Measurements from ENCODE around the gene EPHA10.

EPHA10 gene

GRCh38 chr1:37755290-37755689 is 9.6 kb downstream of the EPHA10 start:
- no peak for ATAC-seq
- TF ChIP-seq, protein P1, sequence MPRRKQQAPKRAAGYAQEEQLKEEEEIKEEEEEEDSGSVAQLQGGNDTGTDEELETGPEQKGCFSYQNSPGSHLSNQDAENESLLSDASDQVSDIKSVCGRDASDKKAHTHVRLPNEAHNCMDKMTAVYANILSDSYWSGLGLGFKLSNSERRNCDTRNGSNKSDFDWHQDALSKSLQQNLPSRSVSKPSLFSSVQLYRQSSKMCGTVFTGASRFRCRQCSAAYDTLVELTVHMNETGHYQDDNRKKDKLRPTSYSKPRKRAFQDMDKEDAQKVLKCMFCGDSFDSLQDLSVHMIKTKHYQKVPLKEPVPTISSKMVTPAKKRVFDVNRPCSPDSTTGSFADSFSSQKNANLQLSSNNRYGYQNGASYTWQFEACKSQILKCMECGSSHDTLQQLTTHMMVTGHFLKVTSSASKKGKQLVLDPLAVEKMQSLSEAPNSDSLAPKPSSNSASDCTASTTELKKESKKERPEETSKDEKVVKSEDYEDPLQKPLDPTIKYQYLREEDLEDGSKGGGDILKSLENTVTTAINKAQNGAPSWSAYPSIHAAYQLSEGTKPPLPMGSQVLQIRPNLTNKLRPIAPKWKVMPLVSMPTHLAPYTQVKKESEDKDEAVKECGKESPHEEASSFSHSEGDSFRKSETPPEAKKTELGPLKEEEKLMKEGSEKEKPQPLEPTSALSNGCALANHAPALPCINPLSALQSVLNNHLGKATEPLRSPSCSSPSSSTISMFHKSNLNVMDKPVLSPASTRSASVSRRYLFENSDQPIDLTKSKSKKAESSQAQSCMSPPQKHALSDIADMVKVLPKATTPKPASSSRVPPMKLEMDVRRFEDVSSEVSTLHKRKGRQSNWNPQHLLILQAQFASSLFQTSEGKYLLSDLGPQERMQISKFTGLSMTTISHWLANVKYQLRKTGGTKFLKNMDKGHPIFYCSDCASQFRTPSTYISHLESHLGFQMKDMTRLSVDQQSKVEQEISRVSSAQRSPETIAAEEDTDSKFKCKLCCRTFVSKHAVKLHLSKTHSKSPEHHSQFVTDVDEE (CRISPR knock-in tag; IDR thresholded peaks at IDR 0.05), result no peak
- no peak for TF ChIP-seq GLIS3 (CRISPR knock-in tag; IDR thresholded peaks at IDR 0.05)
- TF ChIP-seq OSR1 (CRISPR knock-in tag; IDR thresholded peaks at IDR 0.05), result no peak

DNA sequence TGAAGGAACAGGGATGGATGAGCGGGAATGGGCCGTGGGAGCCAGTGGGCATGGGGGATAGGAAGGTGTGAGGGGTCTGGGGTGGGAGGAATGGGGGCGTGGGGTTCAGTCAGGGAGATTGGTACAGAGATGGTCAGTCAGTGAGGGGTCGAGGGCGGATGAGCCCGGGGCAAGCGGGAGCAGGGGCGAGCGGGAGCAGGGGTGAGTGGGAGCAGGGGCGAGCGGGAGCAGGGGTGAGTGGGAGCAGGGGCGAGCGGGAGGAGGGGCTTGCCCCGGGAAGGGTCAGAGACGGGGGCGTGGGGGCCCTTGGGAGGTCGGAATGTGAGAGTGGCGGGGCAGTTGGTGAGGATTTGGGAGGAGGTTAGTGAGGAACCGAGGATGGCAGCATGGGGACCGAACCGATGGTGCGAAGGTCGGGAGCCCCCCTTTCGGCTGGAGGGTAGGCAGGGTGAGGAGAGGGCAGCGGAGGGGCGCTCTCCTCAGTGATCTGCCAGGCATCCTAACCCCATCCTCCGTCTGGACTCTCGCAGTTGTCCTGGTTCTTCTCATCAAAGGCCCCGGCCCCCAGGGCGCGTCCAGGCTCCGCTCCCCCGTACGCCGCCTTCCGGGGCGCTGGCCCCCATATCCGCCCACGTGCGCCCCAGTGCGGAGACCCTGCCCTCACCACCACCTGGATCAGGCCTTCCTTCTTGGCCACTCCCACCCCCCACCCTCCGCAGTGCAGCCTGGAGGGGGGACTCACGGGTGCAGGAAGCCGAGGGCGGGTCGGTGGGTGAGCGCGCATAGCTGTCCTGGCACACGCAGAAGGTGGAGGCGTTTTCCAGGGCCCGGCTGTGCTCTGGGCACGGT is 11.2 kb downstream of the EPHA10 start:
- ATAC-seq, result no peak
- TF ChIP-seq, protein P1 (CRISPR knock-in tag; IDR thresholded peaks at IDR 0.05), result no peak
- TF ChIP-seq RARB (CRISPR knock-in tag; IDR thresholded peaks at IDR 0.05) (no peak), PATZ1 (CRISPR knock-in tag; IDR thresholded peaks at IDR 0.05; ENCODE audit: borderline replicate concordance) (no peak), PPARA (CRISPR knock-in tag; IDR thresholded peaks at IDR 0.05; ENCODE audit: borderline replicate concordance) (no peak), ZC3H10 (CRISPR knock-in tag; IDR thresholded peaks at IDR 0.05) (no peak), OSR1 (CRISPR knock-in tag; IDR thresholded peaks at IDR 0.05) (no peak), ISL1 (CRISPR knock-in tag; IDR thresholded peaks at IDR 0.05) (no peak), ZNF70 (CRISPR knock-in tag; IDR thresholded peaks at IDR 0.05) (no peak), ZFP3 (CRISPR knock-in tag; IDR thresholded peaks at IDR 0.05) (no peak), GLIS3 (CRISPR knock-in tag; IDR thresholded peaks at IDR 0.05) (no peak), ZFP30 (CRISPR knock-in tag; IDR thresholded peaks at IDR 0.05) (no peak), ZNF565 (CRISPR knock-in tag; conservative IDR thresholded peaks at IDR 0.05; ENCODE audit: low read depth) (no peak), ZNF8 (CRISPR knock-in tag; IDR thresholded peaks at IDR 0.05) (no peak)

DNA sequence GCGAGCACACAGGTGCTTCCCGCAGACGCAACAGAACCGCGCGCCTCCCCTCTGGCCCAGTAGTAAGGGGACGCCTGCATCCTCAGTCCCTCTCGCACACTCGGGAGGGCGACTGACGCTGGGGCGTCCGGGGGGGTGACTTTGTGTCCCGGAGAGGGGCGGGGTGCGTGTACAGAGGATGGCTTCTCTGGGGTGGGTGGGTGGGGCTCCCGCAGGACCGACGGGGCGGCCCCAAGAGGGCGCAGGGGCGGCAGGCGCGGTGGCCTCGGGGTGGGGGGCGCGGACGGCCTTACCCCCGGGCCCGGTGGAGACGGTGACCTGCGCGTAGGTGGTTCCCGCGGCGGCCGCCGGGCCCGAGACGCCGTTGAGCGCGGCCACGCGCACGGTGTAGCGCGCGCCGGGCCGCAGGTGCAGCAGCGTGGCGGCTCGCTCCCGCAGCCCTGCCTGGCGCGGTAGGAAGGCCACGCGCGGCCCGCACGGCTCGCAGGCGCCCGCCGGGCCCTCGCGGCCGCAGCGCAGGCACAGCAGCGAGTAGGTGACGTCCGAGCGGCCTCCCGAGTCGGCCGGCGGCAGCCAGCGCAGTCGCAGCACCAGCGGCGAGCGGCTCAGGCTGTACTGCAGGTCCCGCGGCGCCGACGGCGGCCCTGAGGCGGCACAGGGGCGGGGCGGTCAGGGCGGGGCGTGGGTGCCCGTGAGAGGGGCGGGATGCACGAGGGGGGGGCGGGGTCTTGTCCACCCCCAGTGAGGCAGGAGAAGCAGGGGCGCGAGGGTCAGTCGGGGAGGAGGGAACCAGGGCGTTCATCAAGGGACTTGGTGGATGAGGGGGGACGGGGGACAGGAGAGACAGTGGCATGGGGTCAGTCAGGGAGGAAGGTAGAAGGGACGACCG is 12.1 kb downstream of the EPHA10 start:
- ATAC-seq, result peak; percentile 83
- TF ChIP-seq TCF4 (CRISPR knock-in tag; IDR thresholded peaks at IDR 0.05; ENCODE audit: borderline replicate concordance) (no peak), ARNTL (CRISPR knock-in tag; IDR thresholded peaks at IDR 0.05; ENCODE audit: borderline replicate concordance, low read depth) (no peak), ZNF8 (CRISPR knock-in tag; IDR thresholded peaks at IDR 0.05) (no peak), PATZ1 (CRISPR knock-in tag; IDR thresholded peaks at IDR 0.05; ENCODE audit: borderline replicate concordance) (no peak), ESRRG (CRISPR knock-in tag; IDR thresholded peaks at IDR 0.05) (no peak)

DNA sequence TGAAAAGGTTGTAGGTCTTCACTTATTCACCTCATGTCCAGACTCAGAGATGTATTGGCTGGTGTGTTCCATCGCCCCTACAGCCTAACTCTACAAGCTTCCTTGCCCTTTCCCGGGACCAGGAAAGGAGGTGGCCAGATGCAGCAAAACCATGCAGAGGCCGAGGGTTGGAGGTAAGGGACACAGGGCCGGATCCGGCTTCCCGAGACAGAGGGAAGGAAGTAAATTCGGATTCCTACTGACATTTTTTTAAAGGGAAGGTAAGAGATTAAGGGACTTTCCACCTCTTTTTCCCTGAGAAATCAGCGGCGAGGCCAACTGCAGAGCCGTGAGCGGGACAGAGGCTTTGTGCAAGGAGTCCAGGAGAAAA is 12.7 kb downstream of the EPHA10 start:
- ATAC-seq, result no peak
- no peak for TF ChIP-seq PPARA (CRISPR knock-in tag; IDR thresholded peaks at IDR 0.05; ENCODE audit: borderline replicate concordance)
- TF ChIP-seq ZNF565 (CRISPR knock-in tag; conservative IDR thresholded peaks at IDR 0.05; ENCODE audit: low read depth), result no peak
- no peak for TF ChIP-seq ZC3H10 (CRISPR knock-in tag; IDR thresholded peaks at IDR 0.05)
- no peak for TF ChIP-seq ZNF8 (CRISPR knock-in tag; IDR thresholded peaks at IDR 0.05)
- TF ChIP-seq, protein P2, sequence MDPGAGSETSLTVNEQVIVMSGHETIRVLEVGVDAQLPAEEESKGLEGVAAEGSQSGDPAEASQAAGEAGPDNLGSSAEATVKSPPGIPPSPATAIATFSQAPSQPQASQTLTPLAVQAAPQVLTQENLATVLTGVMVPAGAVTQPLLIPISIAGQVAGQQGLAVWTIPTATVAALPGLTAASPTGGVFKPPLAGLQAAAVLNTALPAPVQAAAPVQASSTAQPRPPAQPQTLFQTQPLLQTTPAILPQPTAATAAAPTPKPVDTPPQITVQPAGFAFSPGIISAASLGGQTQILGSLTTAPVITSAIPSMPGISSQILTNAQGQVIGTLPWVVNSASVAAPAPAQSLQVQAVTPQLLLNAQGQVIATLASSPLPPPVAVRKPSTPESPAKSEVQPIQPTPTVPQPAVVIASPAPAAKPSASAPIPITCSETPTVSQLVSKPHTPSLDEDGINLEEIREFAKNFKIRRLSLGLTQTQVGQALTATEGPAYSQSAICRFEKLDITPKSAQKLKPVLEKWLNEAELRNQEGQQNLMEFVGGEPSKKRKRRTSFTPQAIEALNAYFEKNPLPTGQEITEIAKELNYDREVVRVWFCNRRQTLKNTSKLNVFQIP (CRISPR knock-in tag; IDR thresholded peaks at IDR 0.05; ENCODE audit: borderline replicate concordance, low read depth), result no peak
- no peak for TF ChIP-seq PATZ1 (CRISPR knock-in tag; IDR thresholded peaks at IDR 0.05; ENCODE audit: borderline replicate concordance)
- no peak for TF ChIP-seq ARNTL (CRISPR knock-in tag; IDR thresholded peaks at IDR 0.05; ENCODE audit: borderline replicate concordance, low read depth)
- no peak for TF ChIP-seq ESRRG (CRISPR knock-in tag; IDR thresholded peaks at IDR 0.05)
- TF ChIP-seq TOX (CRISPR knock-in tag; IDR thresholded peaks at IDR 0.05; ENCODE audit: borderline replicate concordance), result no peak
